ENCODE data around the gene CCDC85C. TPM values are rescaled to one million over a fixed set of nuclear protein-coding genes. Genes with fewer than 3 reads are reported as not detected.
A peak's percentile ranks its signal among the peaks of the same experiment; 100 is the strongest.

CCDC85C gene
- total RNA-seq, 2 experiments from 2014 or later, result 5.8 to 7.5 TPM

DNA sequence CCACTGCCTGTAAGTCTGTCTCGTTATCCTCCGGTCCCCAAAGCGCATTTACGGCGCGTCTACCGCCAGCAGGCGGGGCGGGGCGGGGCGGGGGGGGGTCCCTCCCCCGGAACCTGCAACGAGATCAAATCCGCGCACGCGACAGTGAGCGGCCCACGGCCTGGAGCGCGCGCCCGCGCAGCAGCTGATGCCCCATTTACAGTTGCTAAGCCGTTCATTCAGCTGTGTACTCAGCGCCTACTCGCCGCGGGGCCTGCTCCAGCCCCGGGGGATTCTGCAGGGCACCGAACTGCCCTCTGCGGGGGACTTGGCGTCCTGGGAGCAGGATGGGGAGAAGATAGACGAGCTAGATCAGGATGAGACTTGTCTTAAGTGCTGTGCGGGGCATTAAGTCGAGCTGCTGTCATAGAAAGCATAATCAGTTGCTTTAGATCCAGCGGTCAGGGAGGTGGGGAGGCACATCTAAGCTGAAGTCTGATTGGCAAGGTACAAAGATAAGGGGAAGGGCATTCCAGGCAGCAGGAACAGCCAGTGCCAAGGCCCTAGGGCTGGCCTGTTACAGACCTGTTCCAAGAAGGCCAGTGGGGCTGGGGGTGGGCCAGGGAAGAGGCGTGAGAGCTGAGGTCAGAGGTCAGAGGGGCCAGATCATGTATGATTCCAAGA, 1.4 kb upstream of the CCDC85C start:
- peak overlapping the region; percentile 88 for H3K4me3 Mint-ChIP-seq
- H3K4me1 Mint-ChIP-seq (ENCODE audit: low read depth), result peaks cover 46% of the 10 kb centered on the region
- H3K4me3 ChIP-seq (ENCODE audit: low read length), result peak overlapping the region; percentile 88
- no peaks in the 10 kb centered on the region for H3K27me3 Mint-ChIP-seq
- no peaks in the 10 kb centered on the region for H3K9me3 Mint-ChIP-seq
- DNase-seq (peak; percentile 67 to 94 (median 78)), ATAC-seq (ENCODE audit: poor library complexity) (peak; percentile 16)
- H3K36me3 Mint-ChIP-seq (ENCODE audit: low read depth), result no peaks in the 10 kb centered on the region
- ChIA-PET POLR2A (interaction anchor here (0.7 to 4.1 kb wide), 9 partner anchors 11 to 636 kb away, joined by 3 to 66 read pairs (median 4); partner anchors contain the start of genes CCNK, CYP46A1, EVL and SETD3), CTCF (interaction anchor here (1.7 kb wide), 1 partner anchor 83 kb away, joined by 4 read pairs; no protein-coding TSS in a partner anchor)
- H3K4me1 ChIP-seq (ENCODE audit: insufficient read depth, low read length), result peaks cover 42% of the 10 kb centered on the region
- H3K27ac Mint-ChIP-seq, result peak overlapping the region; percentile 85
- H3K9me3 ChIP-seq (ENCODE audit: control insufficient read depth in 1 of 2, insufficient read depth in 1 of 2, low read length in 2 of 2), result no peaks in the 10 kb centered on the region
- TF ChIP-seq, protein P1, sequence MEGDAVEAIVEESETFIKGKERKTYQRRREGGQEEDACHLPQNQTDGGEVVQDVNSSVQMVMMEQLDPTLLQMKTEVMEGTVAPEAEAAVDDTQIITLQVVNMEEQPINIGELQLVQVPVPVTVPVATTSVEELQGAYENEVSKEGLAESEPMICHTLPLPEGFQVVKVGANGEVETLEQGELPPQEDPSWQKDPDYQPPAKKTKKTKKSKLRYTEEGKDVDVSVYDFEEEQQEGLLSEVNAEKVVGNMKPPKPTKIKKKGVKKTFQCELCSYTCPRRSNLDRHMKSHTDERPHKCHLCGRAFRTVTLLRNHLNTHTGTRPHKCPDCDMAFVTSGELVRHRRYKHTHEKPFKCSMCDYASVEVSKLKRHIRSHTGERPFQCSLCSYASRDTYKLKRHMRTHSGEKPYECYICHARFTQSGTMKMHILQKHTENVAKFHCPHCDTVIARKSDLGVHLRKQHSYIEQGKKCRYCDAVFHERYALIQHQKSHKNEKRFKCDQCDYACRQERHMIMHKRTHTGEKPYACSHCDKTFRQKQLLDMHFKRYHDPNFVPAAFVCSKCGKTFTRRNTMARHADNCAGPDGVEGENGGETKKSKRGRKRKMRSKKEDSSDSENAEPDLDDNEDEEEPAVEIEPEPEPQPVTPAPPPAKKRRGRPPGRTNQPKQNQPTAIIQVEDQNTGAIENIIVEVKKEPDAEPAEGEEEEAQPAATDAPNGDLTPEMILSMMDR (IDR thresholded peaks at IDR 0.05), result no peak
- intact Hi-C loops (cut with DNase I, micrococcal nuclease), result loop anchor here in 1 of 2 experiments (2.0 to 10.0 kb wide), 5 partner anchors 77 to 769 kb away; partner anchors contain the start of genes CCNK, SETD3, WDR25 and YY1
- no peaks in the 10 kb centered on the region for H3K36me3 ChIP-seq (ENCODE audit: insufficient read depth, low read length)
- peak overlapping the region; percentile 66 to 77 for H3K27ac ChIP-seq (ENCODE audit: low read depth in 1 of 2, low read length in 2 of 2)
- no peaks in the 10 kb centered on the region for H3K27me3 ChIP-seq (ENCODE audit: control insufficient read depth in 1 of 2, insufficient read depth in 2 of 2, low read length in 2 of 2)

DNA sequence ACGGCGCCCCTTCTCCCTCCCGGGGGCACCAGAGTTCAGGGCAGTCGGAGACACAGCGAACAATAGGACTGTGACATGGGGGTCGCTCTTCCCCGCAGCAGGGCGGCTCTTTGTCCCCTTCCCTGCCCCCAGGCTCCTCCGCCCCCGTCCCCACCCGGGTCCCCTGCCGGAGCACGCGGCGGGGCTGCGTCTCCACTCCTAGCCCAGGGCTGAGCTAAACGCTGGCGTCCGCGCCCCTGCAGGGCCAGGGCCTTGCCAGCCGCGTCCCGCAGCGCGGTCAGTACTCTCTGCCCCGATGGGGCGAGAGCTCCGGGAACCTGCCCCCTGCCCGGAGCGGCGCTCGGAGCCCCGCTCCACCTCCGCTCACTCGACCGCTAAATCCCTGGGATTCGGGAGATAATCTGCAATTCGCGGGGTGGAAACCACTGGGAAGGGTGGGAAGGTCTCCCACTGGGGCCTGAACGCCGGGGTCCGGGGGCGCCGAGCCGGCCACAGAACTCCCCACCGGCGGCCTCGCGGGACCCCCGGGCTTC, 825 bp upstream of the CCDC85C start:
- DNase-seq, result peak in 6 of 14 experiments; percentile 18 to 63 (median 26)
- peaks cover 45% of the 10 kb centered on the region for H3K4me1 ChIP-seq (ENCODE audit: insufficient read depth, low read length)
- H3K36me3 ChIP-seq (ENCODE audit: insufficient read depth, low read length), result no peaks in the 10 kb centered on the region
- Mint-ChIP-seq H3K4me1 (ENCODE audit: low read depth) (peaks cover 51% of the 10 kb centered on the region), H3K27me3 (no peaks in the 10 kb centered on the region), H3K27ac (peak overlapping the region; percentile 85), H3K4me3 (peak overlapping the region; percentile 88), H3K36me3 (ENCODE audit: low read depth) (no peaks in the 10 kb centered on the region), H3K9me3 (no peaks in the 10 kb centered on the region)
- ChIA-PET POLR2A (interaction anchor here (0.9 to 4.1 kb wide), 9 partner anchors 11 to 636 kb away, joined by 3 to 66 read pairs (median 4); partner anchors contain the start of genes CCNK, CYP46A1, EVL and SETD3), CTCF (interaction anchor here (1.7 kb wide), 1 partner anchor 83 kb away, joined by 4 read pairs; no protein-coding TSS in a partner anchor)
- no peaks in the 10 kb centered on the region for H3K9me3 ChIP-seq (ENCODE audit: control insufficient read depth in 1 of 2, insufficient read depth in 1 of 2, low read length in 2 of 2)
- TF ChIP-seq, protein P1 (IDR thresholded peaks at IDR 0.05), result no peak
- peak overlapping the region; percentile 88 for H3K4me3 ChIP-seq (ENCODE audit: low read length)
- intact Hi-C loops (cut with DNase I, micrococcal nuclease), result loop anchor here (2.0 to 10.0 kb wide), 6 partner anchors 78 to 770 kb away; partner anchors contain the start of genes CCNK (in 2 of the 2), SETD3 (in 2 of the 2), WDR25 (in 1 of the 2) and YY1 (in 1 of the 2)
- ATAC-seq (ENCODE audit: poor library complexity), result peak; percentile 20
- peak overlapping the region; percentile 66 to 77 for H3K27ac ChIP-seq (ENCODE audit: low read depth in 1 of 2, low read length in 2 of 2)
- H3K27me3 ChIP-seq (ENCODE audit: control insufficient read depth in 1 of 2, insufficient read depth in 2 of 2, low read length in 2 of 2), result no peaks in the 10 kb centered on the region

DNA sequence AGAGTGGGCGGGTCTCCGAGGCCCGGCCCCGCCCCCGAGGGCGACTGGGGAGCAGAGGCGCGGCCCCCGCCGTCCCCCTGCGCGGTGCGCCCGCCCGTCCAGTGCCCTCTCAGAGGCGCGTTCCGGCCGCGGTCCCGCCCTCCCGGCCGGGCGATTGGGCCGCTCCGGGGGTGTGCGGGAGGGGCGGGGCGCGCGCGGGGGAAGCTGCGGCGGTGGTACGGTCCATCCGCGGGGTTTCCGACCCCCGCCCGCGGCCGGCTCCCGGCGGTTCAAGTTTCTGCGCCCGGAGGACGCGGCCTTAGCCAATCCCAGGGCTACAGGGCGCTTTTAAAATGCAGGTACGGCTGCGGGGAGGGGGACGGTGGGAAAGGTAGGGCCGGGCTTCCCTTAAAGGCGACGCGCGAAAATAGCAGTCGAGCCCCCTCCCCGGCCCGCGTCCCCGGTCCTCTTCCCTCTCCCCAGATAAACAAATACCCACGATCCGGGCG, 315 bp upstream of the CCDC85C start:
- Histone ChIP-seq H3K9me3 (ENCODE audit: control insufficient read depth in 1 of 2, insufficient read depth in 1 of 2, low read length in 2 of 2) (no peaks in the 10 kb centered on the region), H3K4me3 (ENCODE audit: low read length) (peak overlapping the region; percentile 88), H3K4me1 (ENCODE audit: insufficient read depth, low read length) (peaks cover 50% of the 10 kb centered on the region), H3K36me3 (ENCODE audit: insufficient read depth, low read length) (no peaks in the 10 kb centered on the region), H3K27me3 (ENCODE audit: control insufficient read depth in 1 of 2, insufficient read depth in 2 of 2, low read length in 2 of 2) (no peaks in the 10 kb centered on the region), H3K27ac (ENCODE audit: low read depth in 1 of 2, low read length in 2 of 2) (peak overlapping the region; percentile 66 to 77)
- TF ChIP-seq, protein P1 (IDR thresholded peaks at IDR 0.05), result no peak
- no peaks in the 10 kb centered on the region for H3K27me3 Mint-ChIP-seq
- no peaks in the 10 kb centered on the region for H3K36me3 Mint-ChIP-seq (ENCODE audit: low read depth)
- intact Hi-C loops (cut with DNase I, micrococcal nuclease), result loop anchor here (2.0 to 10.0 kb wide), 4 partner anchors 78 to 770 kb away; partner anchors contain the start of genes CCNK (in 2 of the 2), SETD3 (in 2 of the 2) and WDR25 (in 1 of the 2)
- CTCF ChIA-PET, result interaction anchor here (0.9 kb wide), 1 partner anchor 84 kb away, joined by 3 read pairs; no protein-coding TSS in a partner anchor
- H3K27ac Mint-ChIP-seq, result peak overlapping the region; percentile 85
- POLR2A ChIA-PET, result interaction anchor here (0.9 to 4.1 kb wide), 8 partner anchors 10 to 637 kb away, joined by 3 to 66 read pairs (median 10); partner anchors contain the start of genes CCNK, CYP46A1, EVL and SETD3
- H3K4me3 Mint-ChIP-seq, result peak overlapping the region; percentile 88
- DNase-seq (peak; percentile 89 to 98 (median 96)), ATAC-seq (ENCODE audit: poor library complexity) (peak; percentile 91)
- peaks cover 47% of the 10 kb centered on the region for H3K4me1 Mint-ChIP-seq (ENCODE audit: low read depth)
- H3K9me3 Mint-ChIP-seq, result no peaks in the 10 kb centered on the region
